NCI-H748 (cell line): Measurements from ENCODE around the gene ZC3H18.

ENCODE experiments used
- DNase-seq: peaks from one replicate; lab custom pipeline; 2025; ENCODE audit not compliant: unreplicated experiment; lab: John Stamatoyannopoulos, UW

The ZC3H18 gene

DNA sequence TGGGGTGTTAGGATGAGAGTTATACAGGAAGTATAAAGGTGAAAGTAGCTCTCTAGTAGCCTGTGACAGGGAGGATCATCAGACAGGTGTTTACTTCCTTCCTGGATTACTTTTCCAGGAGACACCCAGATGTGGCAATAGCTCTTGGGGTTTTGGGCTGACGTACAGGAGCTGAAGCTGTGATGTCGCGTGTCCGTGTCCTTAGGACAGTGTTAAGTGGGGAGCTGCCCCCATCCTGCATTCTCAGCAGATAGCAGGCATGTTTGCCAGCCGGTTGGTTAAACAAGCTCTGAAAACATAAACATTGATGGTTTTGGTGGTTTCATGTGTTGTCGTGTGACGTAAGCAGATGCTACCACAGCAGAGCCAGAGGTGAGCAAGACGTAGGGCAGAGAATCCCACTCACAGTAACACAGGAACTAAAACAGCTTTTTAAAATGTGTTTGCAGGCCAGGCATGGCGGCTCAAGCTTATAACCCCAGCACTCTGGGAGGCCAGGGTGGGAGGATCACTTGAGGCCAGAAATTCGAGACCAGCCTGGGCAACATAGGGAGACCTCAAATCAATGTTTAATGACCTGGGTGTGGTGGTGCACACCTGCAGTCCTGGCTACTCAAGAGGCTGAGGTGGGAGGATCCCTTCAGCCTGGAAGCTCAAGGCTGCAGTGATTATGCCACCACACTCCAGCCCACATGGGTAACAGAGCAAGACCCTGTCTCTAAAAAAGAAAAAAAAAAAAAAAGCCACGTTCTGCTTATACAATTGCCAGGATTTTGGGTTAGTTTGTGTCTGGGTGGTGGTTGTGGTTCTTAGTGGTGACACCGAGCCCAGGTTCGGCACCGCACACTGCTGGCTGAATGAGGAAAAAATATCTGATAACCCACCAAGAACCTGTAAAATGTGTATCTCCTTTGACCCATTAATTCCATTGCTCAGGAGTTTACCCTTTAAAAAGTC lies 49.9 kb downstream of the ZC3H18 start:
- no peak for DNase-seq

DNA sequence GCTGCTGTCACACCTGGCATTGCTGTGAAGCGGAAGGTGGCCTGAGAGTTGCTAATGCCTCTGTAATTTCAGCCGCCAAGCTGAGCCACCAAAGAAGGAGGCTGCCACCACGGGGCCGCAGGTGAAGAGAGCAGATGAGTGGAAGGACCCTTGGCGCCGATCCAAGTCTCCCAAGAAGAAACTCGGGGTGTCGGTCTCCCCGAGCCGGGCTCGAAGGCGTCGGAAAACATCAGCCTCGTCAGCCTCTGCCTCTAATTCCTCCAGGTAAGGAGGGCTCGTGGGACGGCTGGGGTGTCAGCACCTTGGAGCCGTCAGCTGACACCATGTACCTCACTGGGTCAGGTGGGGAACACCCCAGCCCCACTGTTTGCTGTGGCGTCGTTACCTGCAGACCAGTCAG lies 51.9 kb downstream of the ZC3H18 start:
- DNase-seq = no peak

DNA sequence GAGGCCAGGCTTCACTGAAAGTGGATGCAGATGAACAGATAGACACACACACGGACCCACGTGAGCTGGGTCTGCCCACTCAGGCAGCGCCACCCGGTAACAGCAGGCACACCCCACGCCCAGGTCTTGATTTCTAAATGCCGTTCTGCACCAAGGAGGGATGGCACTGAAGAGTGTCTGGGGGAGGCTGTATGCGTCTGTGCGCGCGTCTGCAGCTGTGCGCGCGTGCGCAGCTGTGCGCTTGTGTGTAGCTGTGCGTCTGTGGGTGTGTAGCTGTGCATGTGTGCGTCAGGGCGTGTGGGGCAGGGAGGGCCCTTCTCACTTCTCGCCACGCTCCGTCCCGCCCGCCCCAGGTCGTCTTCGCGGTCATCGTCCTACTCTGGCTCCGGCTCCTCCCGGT lies 52.7 kb downstream of the ZC3H18 start:
- DNase-seq = no peak

DNA sequence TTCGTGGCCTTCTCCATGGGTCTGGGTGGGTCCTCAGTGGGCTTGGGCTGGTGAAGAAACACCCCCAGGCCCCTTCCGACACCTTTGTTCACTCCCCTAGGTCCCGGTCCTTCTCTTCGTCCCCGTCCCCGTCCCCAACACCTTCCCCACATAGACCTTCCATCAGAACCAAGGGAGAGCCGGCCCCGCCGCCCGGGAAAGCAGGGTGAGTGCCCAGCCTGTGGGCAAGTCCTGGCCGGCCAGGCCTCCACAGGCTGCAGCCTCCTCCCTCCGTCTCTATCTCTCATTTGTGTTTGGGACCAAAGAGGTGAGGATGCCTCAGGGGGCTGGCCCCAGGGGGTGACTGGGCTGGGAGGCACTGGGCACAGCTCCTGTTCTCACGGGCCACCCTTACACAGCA lies 53.7 kb downstream of the ZC3H18 start:
- DNase-seq = no peak

DNA sequence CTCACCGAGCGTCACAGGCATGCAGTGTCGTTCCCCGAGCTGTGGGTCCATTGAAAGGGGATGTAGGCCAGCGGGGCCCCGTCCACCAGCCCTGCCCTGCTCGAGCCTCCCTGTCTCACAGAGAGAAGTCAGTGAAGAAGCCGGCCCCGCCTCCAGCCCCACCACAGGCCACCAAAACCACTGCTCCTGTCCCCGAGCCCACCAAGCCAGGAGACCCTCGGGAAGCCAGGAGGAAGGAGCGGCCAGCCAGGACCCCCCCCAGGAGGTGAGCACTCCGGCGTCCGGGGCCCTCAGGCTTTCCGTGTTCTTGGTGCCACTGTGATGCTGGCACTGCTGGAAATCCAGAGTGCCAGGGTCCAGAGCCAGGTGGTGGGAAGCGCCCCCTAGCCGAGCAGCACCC lies 54.3 kb downstream of the ZC3H18 start:
- no peak for DNase-seq

DNA sequence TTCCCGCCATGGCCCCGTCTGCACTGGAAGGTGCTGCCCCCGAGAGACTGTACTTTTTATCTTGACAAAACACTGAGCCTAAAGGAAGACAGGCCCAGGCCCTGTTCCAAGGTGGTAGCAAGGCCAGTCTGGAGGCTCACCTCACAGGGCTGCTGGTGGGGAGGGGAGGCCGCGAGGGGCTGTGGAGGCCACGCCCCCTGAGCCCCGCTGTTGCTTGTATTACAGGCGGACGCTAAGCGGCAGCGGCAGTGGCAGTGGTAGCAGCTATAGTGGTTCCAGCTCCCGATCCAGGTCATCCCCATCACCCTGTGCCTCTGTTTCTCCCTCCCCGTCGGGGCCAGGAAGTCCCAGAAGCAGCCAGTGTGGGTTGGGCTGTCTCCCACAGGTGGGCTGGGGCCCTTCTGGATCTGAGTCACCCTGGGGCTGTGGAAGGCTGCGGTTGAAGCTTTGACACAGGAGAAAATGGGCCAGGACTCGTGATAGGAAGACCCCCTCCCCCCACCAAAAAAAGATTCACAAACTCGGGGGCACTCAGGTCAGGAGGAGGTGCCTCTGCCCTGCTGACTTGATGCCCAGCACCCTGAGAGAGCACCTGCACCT lies 54.9 kb downstream of the ZC3H18 start:
- no peak for DNase-seq

DNA sequence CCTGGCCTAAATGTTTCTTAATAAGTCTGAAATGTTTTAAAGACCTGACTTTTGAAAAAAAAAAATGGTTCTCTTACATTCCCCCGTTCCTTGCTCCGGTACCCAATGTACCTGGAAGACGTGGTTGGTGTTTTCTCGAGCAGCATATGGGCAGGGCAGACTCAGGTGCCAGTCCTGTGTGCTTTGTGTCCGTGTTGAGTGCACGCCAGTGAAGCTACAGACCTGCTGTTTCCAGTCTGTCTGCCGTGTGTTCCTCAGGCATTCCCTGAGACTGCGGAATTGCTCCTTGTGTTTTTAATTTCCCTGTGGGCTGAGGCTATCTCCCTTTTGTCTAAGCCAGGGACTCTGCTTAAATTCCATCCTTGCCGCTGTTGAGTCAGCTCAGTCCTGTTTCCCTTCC lies 56.4 kb downstream of the ZC3H18 start:
- DNase-seq = no peak

DNA sequence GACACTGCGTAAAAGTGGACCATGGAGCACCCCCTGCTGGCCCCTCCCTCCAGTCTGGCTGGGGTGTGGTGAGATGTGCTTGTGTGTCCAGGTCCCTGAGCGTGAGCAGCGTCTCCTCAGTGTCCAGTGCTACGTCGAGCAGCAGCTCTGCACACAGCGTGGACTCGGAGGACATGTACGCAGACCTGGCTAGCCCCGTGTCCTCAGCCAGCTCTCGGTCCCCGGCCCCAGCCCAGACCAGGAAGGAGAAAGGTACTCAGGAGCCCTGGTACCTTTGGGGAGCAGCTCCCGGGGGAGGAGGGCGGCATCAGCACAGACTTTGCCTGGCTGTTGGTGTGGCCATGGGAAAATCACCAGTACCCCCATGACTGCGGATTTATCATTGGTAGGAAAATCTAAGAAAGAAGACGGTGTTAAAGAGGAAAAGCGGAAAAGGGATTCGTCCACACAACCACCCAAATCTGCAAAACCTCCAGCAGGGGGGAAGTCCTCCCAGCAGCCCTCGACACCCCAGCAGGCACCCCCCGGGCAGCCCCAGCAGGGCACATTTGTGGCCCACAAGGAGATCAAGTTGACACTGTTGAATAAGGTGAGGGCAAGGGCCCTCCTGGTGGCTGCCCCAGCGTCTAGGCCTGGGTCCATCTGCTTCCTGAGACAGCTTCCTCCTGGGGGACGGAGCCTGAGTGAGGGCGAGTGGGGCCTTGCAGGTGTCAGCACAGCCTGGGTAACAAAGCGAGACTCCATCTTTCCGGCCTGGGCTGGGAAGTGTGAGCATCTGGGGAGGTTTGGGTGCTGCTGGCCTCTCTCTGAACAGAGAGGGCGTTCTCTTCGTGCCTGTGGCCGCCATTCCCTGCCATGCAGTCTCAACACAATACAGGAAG lies 57.6 kb downstream of the ZC3H18 start:
- DNase-seq = no peak

DNA sequence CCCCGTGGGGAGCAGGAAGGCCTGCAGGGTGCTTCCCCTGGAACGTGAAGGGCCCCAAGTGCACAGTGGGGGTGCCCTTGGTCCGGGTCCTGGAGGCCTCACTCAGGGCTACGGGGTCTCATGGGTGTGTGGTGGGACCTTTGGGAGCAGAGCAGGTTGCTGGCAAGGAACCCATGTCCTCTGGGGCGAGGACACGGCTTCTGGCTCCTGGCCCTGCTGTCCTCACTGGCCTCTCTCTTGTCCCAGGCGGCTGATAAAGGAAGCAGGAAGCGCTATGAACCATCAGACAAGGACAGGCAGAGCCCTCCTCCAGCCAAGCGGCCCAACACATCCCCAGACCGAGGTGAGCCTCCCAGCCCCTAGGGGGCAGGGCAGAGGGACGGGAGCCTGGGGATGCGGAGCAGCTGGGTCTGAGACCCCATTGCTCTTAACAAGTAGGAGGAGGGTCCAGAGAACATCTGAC lies 58.3 kb downstream of the ZC3H18 start:
- DNase-seq = peak; percentile 2

DNA sequence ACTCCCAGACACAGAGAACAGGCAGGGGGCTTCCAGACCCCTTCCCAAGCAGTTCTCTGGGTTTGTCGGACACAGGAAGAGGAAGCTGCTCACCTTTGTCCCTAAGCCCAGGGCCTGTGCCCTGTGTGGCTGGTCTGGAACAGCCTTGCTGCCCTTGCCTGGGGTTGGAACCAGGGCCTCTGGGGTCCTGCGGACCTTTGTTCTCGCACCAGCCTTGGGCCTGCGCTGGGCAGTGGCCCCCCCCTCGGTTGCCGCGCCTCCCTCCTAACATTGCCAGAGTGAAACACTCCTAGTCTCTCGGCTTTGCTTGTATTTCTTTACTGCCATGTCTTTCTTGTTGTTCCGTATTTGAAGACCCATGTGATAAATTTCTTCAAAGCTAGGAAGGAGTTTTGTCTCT lies 59.6 kb downstream of the ZC3H18 start:
- DNase-seq = no peak

DNA sequence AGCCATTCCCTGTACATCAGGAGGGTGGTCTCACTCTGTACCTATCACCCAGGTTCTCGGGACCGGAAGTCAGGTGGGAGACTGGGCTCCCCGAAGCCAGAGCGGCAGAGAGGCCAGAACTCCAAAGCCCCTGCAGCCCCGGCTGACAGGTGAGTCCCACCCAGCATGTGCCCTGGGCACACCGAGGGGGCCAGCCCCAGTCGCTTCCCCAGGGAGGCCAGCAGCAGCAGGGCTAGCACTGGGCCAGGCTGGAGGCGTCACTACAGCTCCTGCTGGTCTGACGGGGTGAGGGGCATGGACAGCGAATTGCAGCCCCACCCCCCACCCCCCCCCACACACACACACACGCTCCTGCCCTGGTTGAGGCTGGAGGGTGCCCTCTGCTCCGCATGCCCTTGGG lies 60.2 kb downstream of the ZC3H18 start:
- DNase-seq = no peak

DNA sequence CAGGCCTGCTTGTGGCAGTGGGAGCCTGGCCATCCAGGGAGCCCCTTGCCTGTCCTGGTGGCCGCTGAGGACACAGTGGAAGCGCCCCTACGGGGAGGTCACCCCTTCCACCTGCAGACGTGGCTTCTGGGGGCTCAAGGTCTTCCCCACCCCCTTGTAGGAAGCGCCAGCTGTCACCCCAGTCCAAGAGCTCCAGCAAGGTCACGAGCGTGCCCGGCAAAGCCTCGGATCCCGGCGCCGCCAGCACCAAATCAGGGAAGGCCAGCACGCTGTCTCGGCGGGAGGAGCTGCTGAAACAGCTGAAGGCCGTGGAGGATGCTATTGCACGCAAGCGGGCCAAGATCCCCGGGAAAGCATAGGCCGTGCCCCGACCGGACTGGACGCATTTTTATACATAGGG lies 60.7 kb downstream of the ZC3H18 start:
- DNase-seq = no peak

DNA sequence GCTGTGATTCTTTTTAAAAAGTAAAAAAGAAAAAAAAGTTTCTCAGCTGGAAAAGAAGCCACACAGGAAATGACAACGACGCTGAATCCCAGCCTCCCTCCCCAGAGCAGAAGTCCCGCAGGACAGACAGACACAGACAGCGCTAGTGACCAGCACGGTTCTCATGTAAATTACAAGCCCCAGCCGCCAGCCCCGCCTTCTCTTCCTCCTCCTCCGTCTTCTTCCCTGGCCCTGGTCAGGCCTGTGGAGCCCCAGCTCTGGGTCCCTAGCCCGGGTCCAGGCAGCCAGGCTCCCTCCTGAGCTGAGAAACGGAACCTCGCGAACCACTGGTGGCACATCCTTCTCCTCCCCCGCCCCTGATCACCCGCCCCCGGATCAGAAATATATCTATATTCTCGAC lies 61.2 kb downstream of the ZC3H18 start:
- no peak for DNase-seq

DNA sequence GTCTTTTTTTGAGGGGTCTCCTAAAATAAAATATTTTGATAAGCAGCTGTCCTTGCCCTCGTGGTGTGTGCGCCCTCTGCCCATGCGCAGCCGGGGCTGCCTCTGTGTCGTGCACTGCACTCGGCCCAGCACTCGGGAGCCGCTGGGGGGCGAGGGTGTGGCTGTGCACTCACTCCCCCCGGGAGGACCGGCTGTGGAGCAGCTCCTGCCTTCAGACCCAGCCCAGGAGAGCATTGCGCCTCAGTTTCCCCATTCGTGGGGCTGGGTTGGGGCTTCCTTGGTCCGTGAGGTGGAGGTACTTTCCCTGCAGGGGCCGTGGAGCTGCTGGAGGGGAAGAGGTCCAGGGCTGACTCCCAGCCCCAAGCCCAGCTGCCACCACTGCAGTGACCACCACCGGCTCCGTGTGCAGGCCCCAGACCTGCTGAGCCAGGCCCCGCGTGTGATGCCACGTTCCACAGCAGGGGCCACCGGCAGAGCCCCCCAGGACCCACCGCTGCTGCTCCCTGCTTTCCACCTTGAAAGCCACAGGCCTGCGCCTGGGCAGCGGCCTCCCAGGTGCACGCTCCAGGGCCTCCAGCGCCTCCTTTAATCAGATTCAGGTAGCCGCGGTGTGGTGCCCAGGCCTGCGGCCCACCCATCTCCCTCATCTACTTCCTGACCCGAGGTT lies 61.9 kb downstream of the ZC3H18 start:
- DNase-seq = no peak

DNA sequence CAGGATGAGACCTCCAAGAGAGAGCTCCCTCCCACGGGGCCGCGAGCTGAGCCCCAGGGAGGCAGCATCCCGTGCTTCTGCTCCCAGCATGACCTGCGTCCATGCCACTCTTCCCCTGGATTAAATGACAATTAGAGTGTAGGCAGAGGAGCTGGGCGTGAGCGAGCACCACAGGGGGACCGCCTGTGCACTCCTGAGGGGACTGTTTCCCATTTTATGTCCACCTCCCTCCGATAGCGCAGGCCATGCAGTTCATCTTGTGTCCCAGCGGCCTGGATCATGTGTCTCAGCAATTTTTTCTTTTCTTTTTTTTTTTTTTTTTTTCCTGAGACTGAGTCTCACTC lies 62.4 kb downstream of the ZC3H18 start:
- DNase-seq = no peak

DNA sequence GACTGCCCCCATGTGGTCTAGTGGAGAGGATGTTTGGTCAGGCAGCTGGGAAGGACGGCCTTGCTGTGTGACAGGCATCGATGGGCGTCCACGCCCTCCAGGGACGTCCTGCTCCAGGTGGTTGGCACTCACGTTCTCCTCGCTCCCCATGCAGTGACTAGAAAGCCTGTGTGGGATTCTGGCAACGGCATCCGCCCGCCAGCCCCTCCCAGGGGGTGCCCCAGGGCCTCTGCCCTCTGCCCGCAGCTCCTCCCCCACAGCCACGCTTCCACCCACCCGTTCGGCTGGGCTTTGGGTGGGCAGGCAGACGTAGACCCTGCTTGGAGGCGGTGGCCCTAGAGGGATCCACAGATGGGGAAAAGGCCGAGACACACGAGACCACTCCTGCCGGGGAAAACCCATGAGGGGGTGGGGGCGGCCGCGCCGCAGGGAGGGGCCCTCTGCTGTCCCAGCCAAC lies 63.5 kb downstream of the ZC3H18 start:
- DNase-seq = no peak

DNA sequence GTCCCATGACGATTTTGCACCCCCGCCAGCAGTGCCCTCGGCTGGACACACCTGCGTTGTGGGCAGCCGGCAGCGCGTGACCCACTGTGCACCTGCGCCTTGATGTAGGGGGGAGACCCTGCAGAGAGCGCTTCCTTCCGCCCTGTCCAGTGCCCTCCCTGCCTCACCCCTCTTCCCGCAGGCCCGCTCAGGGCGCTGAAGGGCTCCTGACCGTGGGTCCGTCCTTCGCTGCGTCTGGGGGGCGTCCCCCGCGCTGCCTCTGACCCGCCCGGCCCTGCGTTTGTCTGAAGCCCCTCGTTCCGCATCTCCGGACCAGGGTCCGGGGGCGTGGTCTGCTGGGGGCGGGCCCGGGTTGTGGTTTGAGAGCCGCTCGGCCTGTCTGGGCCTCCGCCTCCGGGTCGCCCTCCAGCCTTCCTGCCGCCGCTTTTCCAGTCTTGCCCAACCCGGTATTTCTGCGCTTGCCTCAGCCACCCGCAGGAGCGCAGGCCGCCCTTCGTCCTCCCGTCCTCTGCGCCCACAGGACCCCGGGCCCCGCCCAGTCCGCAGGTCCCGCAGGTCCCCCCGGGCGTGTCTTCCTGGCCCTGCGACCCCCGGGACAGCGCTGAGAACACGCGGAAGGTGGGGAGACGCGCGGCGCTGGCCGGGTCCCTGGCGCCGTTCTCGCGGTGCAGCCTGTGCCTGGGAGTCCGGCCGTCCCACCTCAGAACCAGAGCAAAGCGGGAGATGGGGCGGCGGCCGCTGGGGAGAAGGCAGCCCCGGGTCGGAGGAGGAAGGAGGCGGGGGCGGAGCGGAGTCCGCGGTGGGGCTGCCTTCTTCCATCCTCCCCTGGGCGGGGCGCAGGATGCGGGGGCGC lies 64.2 kb downstream of the ZC3H18 start:
- DNase-seq = no peak

DNA sequence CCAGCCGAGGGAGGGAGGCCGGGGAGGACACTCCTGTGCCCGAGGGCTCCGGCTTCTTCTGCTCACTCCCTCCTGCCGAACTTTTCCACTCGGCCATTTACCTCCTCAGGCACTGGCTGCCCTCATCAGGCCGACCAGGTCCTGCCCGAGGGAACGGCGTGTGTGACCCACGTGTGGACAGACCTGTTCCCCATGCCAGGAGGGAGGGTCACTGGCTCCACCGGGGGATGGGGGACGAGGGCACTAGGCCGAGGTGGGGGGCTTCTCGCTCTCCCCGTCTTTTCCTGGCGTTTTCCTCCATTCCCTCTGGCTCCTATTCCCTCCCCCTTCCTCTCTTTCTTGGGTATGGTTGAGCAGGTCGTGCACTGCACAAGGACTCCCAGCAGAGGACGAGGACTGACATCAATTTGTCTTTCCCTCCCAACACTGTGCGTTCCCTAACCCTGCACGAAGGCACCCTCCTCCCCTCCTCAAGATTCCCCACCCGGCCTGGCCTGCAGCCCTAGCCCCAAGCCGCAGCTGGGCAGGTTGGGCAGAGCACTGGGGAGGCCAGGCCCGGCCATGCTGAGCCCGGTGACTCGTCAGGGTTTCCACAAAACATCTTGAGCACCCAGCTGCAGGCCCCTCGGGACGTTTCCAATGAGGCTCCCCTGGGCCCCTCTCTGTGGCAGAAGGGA lies 64.9 kb downstream of the ZC3H18 start:
- DNase-seq = no peak

DNA sequence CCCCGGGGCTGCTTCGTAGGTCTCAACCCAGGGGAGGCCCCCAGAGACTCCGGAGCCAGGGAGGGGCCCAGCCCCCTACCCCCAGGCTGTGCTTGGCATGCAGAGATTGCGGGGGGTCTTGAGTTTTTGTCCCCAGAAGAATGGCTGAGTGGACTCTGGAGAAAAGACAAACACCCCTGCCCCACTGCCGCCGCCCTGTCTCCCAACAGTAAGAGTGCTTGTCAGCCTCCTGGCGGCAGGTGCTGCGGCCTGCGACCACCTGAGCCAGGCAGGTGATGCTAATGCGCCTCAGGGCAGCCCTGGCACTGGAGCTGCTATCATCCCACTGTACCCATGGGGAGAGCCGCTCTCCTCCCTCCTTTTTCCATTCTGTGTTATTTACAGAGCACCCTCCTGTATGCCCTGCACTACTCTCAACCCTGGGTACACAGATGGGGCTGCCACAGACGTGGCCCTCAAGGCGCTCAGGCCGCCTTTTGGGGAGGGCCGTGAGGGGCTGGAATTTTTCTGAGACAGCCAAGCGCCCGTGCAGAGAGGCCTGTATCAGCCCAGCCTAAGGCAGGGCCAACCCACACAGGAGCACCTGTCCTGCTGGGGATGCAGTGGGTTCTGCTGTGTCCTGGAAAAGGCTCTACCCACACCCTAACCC lies 65.6 kb downstream of the ZC3H18 start:
- peak; percentile 62 for DNase-seq
